HL-60 (cell line): ENCODE results near the gene TM7SF3.

Source experiments
- DNase-seq, 2 experiments: peaks; one replicate each; pipeline ENCODE4 v3.0.0-alpha.2; 2010 to 2020; ENCODE audit warnings: low read depth in 1 of 2, low spot score in 1 of 2
- H3K27ac ChIP-seq: fragments of 250-450 bp; sonication (Bioruptor Pico); replicated peaks from 2 replicates; pipeline ENCODE4 v1.5.1; 2020; ENCODE audit warnings: mild to moderate bottlenecking, moderate library complexity
- H3K27me3 ChIP-seq: fragments of 250-450 bp; sonication (Bioruptor Pico); 2 replicates; pipeline ENCODE4 v1.5.1; 2021; ENCODE audit warnings: mild to moderate bottlenecking, moderate library complexity; ENCODE audit not compliant: insufficient read depth, poor library complexity, severe bottlenecking
- H3K4me3 ChIP-seq: replicated peaks from 2 replicates; pipeline ENCODE4 v1.5.1; 2011; ENCODE audit warnings: mild to moderate bottlenecking, control low read depth, low read length; ENCODE audit not compliant: insufficient read depth
- CTCF ChIP-seq: IDR thresholded peaks from one replicate; pipeline ENCODE4 v1.5.1; 2011; ENCODE audit warnings: low read length, control low read depth, inconsistent platforms; ENCODE audit not compliant: insufficient read depth
- GABPA ChIP-seq: IDR thresholded peaks from 2 replicates; pipeline ENCODE4 v1.6.1; 2012; ENCODE audit warnings: low read depth
- POLR2AphosphoS5 ChIP-seq: IDR thresholded peaks from 2 replicates; pipeline ENCODE4 v1.6.1; 2012; ENCODE audit warnings: low read depth
- REST ChIP-seq: IDR thresholded peaks from 2 replicates; pipeline ENCODE4 v1.6.1; 2012; ENCODE audit warnings: low read depth; ENCODE audit not compliant: insufficient replicate concordance
- SPI1 ChIP-seq: IDR thresholded peaks from 2 replicates; pipeline ENCODE4 v1.6.1; 2012; ENCODE audit warnings: low read depth, mild to moderate bottlenecking, borderline replicate concordance

TM7SF3 gene

GRCh38 chr12:26971963-26972362 is 42.2 kb downstream of the TM7SF3 start:
- Histone ChIP-seq H3K27me3 (no peaks in the 10 kb centered on the region), H3K27ac (no peak overlapping the region), H3K4me3 (no peak overlapping the region)
- TF ChIP-seq GABPA = no peak
- TF ChIP-seq SPI1 = no peak
- no peak for TF ChIP-seq POLR2AphosphoS5
- TF ChIP-seq REST = no peak
- TF ChIP-seq CTCF = no peak
- DNase-seq = no peak

GRCh38 chr12:26970136-26970535 is 44.0 kb downstream of the TM7SF3 start:
- no peak; the same call in 1 of the 2 replicates for TF ChIP-seq POLR2AphosphoS5
- H3K27ac ChIP-seq = no peak overlapping the region
- no peaks in the 10 kb centered on the region for H3K27me3 ChIP-seq
- H3K4me3 ChIP-seq = no peak overlapping the region
- DNase-seq = no peak

GRCh38 chr12:26966842-26967241 is 47.3 kb downstream of the TM7SF3 start:
- Histone ChIP-seq H3K27me3 (no peaks in the 10 kb centered on the region), H3K4me3 (no peak overlapping the region), H3K27ac (no peak overlapping the region)
- DNase-seq = no peak
- TF ChIP-seq REST = no peak
- no peak for TF ChIP-seq POLR2AphosphoS5
- no peak for TF ChIP-seq GABPA
- TF ChIP-seq SPI1 = no peak
- TF ChIP-seq CTCF = no peak

GRCh38 chr12:26963413-26963812 is 50.8 kb downstream of the TM7SF3 start:
- no peak for TF ChIP-seq SPI1
- TF ChIP-seq REST = no peak
- TF ChIP-seq CTCF = no peak
- no peak for TF ChIP-seq POLR2AphosphoS5
- TF ChIP-seq GABPA = no peak
- no peak overlapping the region for H3K27ac ChIP-seq
- DNase-seq = no peak
- H3K4me3 ChIP-seq = no peak overlapping the region
- H3K27me3 ChIP-seq = no peaks in the 10 kb centered on the region
